Fibroblast of pulmonary artery (primary cell): ENCODE measurements around the gene NEDD4L.

ENCODE experiments used
- DNase-seq: peaks from one replicate; pipeline ENCODE4 v3.0.0-alpha.2; 2010; ENCODE audit warnings: low read depth
- H3K4me3 ChIP-seq: replicated peaks from 2 replicates; pipeline ENCODE4 v1.5.1; 2011; ENCODE audit warnings: low read depth, mild to moderate bottlenecking, control low read depth, low read length, moderate library complexity
- TF ChIP-seq, protein P1 (sequence below): IDR thresholded peaks from 2 replicates; pipeline ENCODE4 v1.5.1; 2011; ENCODE audit warnings: mild to moderate bottlenecking, control low read depth, low read length, inconsistent platforms; ENCODE audit errors: missing control alignments

Gene NEDD4L

DNA sequence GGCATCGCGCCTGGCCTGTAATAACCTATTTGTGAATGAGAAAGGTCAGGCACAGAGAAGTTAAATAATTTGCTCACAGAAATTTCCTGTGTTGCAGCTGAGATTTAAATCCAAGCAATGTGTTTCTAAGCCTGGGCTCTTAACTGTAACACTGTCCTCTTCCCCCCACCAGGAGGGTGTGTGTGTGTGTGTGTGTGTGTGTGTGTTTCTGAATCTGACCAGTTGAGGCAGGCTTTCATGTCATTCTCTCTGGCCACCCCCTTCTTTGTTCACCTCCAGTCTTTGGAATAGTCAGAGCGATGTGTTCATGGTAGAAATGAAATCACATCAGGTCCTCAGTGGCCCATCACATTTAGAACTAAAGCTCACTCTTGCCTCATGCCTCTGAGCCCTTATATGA is 81.2 kb downstream of the NEDD4L start:
- H3K4me3 ChIP-seq, result no peak overlapping the region
- no peak for DNase-seq
- TF ChIP-seq, protein P1, sequence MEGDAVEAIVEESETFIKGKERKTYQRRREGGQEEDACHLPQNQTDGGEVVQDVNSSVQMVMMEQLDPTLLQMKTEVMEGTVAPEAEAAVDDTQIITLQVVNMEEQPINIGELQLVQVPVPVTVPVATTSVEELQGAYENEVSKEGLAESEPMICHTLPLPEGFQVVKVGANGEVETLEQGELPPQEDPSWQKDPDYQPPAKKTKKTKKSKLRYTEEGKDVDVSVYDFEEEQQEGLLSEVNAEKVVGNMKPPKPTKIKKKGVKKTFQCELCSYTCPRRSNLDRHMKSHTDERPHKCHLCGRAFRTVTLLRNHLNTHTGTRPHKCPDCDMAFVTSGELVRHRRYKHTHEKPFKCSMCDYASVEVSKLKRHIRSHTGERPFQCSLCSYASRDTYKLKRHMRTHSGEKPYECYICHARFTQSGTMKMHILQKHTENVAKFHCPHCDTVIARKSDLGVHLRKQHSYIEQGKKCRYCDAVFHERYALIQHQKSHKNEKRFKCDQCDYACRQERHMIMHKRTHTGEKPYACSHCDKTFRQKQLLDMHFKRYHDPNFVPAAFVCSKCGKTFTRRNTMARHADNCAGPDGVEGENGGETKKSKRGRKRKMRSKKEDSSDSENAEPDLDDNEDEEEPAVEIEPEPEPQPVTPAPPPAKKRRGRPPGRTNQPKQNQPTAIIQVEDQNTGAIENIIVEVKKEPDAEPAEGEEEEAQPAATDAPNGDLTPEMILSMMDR, result no peak

DNA sequence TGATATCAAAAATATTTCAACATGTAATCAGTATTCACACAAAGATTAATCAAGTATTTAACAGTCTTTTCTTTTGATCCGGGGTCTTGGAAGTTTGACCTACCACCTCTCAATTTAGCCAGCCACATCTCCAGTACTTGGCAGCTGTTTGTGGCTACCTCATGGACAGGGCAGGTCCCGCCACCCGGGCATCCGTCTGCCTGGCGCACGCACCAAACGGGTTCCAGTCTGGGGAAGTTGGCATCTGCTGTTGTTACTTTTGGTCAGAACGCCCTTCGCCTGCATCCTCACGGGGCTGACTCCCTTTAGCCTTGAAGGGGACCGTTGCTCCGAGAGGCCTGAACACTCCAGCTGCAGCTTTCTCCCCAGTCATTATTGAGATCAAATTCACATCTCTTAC is 81.7 kb downstream of the NEDD4L start:
- no peak overlapping the region for H3K4me3 ChIP-seq
- TF ChIP-seq, protein P1, result no peak
- DNase-seq, result no peak

DNA sequence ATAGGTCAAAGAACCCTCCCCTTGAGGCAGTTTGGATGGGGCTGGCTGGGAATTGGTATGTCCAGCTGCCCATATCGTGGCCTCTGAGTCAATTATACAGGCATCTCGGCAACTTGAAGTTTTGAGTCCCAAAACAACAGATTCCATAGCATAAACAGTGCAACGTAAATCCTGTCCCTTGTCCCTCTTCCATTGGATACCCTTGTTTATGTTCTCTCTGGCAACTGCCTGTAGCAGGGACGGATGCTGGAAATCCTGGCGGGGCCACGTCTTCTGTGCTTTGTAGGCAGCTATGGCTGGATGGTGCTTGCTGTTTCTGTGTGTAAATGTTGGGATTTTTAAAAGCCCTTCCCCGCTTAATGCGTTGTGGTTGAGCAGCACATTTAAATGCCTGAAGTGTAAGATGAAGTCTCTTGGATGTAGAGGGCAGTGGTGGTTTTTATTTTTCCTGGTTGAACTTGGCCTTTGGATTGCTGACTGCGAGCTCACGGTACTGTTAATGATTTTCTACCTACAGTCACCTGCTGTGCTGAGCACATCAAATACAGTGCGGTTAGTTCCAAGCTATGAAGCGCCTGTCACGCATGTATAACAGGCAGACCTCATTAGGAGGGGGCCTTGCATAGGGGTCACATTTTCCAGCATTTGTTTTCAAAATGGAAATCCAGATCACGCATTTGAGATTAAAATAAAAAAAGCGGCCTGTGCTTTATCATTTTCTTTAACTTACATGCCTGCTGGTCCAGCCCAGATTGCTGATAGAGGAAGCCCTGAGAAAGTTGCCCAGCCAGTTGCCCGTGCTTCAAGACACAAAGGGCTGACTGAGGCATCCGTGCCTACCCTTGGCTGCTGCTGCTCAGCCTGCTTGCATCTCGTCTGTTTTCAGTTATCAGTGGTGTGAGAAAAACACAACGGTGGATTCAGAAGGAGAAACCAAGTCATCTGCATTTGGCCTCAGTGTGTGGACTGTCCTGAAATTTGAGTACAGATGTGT is 84.7 kb downstream of the NEDD4L start:
- DNase-seq, result no peak
- H3K4me3 ChIP-seq, result no peak overlapping the region

DNA sequence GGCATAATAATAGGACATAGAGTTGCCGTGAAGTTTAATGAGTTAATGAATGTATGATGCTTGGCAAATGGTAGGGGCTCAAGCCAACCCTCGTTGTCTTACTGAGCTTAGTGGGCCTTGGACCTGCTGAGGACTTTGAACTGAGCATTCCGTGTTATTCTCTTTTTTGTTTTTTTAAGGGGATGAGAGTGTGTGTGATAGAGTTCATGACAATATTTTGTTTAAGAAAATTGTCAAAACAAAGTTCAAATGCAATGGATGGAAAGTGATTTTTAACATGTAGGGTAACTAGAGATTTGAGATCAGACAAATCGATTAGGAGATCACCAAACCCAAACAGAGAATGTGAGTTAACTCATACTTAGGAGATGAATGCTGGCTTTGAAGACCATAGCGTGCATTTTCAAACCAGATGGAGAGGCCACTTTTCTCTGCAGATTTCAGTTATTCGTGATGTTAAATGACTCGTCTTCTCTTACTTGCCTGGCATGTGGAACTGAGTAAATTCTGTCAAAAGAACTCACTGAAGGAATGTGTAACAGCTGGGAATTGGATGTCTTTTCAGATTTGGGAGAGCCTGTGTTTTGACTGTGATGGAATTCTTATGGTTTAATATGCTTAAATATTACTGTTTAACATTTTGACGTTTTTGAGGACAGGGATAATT is 88.7 kb downstream of the NEDD4L start:
- no peak for DNase-seq
- H3K4me3 ChIP-seq, result no peak overlapping the region
- TF ChIP-seq, protein P1, result no peak

More for the DNA sequence above, 84.7 kb downstream of the NEDD4L start:
- TF ChIP-seq, protein P1, result no peak

DNA sequence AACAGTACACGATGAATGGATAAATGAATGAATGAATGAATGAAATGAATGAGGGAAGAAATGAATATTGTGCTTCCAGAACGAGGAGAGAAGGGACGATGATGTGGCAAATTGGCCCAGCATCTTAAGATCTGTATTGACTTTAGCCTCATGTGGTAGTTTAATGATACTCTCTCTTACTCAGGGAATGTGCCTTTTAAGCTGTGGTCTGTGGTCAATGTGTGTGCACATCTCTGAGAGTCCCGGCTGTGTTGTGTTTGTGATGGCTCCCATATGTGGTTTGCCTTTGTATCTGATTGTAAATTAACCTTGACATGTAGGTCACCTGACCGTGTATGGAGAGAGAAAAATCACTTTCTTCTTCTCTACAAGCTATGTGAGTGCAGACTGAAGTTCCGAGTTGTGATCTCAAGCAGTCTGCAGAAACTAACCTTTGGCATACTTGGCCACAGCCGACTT is 91.2 kb downstream of the NEDD4L start:
- peak; percentile 20 for DNase-seq
- TF ChIP-seq, protein P1, result no peak
- H3K4me3 ChIP-seq, result no peak overlapping the region

DNA sequence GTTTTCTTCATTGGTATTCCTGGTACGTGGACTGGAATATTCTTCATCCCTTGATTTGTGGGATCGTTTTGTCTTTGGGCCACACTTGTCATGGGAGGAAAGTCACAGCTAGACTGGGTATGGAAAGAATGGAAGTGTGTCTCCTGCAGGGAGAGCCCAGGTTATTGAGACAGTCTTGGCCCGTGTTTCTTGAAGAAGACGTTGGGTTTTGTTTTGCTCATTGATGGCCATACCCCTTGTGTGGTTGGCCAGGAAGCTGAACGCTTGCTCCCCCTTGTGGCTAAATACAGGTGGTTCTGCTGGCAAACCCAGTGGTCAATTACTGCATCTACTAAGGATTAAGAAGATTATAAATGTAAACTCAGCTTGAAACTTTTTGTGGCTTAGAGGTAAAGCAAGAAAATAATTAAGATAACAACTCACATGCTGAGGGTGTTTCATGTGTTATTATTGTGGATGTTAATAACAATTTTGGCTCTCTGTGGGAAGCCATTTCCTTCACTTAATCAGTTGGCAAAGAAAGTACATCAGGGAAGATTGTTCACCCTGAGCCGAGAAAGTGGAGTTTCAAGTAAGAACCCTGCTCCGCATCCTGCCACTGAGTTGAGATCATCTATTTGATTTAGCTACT is 91.8 kb downstream of the NEDD4L start:
- H3K4me3 ChIP-seq, result no peak overlapping the region
- TF ChIP-seq, protein P1, result peak; percentile 92
- DNase-seq, result peak; percentile 77
